Activated gamma-delta T cell (primary cell): ENCODE results near the gene MPPED2.

ENCODE experiments used
- DNase-seq: peaks from one replicate; lab custom pipeline; 2025; lab: John Stamatoyannopoulos, UW

Gene MPPED2

GRCh38 chr11:30454111-30454510, 132.0 kb downstream of the MPPED2 start:
- no peak for DNase-seq

GRCh38 chr11:30453705-30454104, 132.4 kb downstream of the MPPED2 start:
- no peak for DNase-seq

- DNase-seq = no peak
Measured at GRCh38 chr11:30452842-30453241, 133.3 kb downstream of the MPPED2 start.

- no peak for DNase-seq
Measured at GRCh38 chr11:30452114-30452513, 134.0 kb downstream of the MPPED2 start.

GRCh38 chr11:30451626-30452025, 134.5 kb downstream of the MPPED2 start:
- DNase-seq = no peak

GRCh38 chr11:30451167-30451566, 135.0 kb downstream of the MPPED2 start:
- DNase-seq = no peak

GRCh38 chr11:30447058-30447640, 139.0 kb downstream of the MPPED2 start:
- DNase-seq = no peak

- no peak for DNase-seq
Measured at GRCh38 chr11:30446520-30446919, 139.6 kb downstream of the MPPED2 start.

- no peak for DNase-seq
Measured at GRCh38 chr11:30445056-30445455, 141.1 kb downstream of the MPPED2 start.

GRCh38 chr11:30440510-30440909, 145.6 kb downstream of the MPPED2 start:
- DNase-seq = no peak

- DNase-seq = no peak
Measured at GRCh38 chr11:30436801-30437200, 149.4 kb downstream of the MPPED2 start.

GRCh38 chr11:30435488-30435887, 150.7 kb downstream of the MPPED2 start:
- no peak for DNase-seq

GRCh38 chr11:30434901-30435300, 151.3 kb downstream of the MPPED2 start:
- DNase-seq = no peak

GRCh38 chr11:30433831-30434230, 152.3 kb downstream of the MPPED2 start:
- no peak for DNase-seq

GRCh38 chr11:30432716-30433115, 153.4 kb downstream of the MPPED2 start:
- no peak for DNase-seq

GRCh38 chr11:30432178-30432577, 154.0 kb downstream of the MPPED2 start:
- no peak for DNase-seq

- no peak for DNase-seq
Measured at GRCh38 chr11:30431127-30431814, 154.9 kb downstream of the MPPED2 start.

- DNase-seq = no peak
Measured at GRCh38 chr11:30429550-30429949, 156.6 kb downstream of the MPPED2 start.

- DNase-seq = no peak
Measured at GRCh38 chr11:30426781-30427180, 159.4 kb downstream of the MPPED2 start.

- DNase-seq = no peak
Measured at GRCh38 chr11:30424844-30425243, 161.3 kb downstream of the MPPED2 start.

GRCh38 chr11:30424321-30424720, 161.8 kb downstream of the MPPED2 start:
- no peak for DNase-seq

- DNase-seq = no peak
Measured at GRCh38 chr11:30423886-30424285, 162.3 kb downstream of the MPPED2 start.

- no peak for DNase-seq
Measured at GRCh38 chr11:30423279-30423648, 162.9 kb downstream of the MPPED2 start.
